SK-N-DZ (cell line): Measurements from ENCODE around the gene RREB1.

Source experiments
- DNase-seq: peaks from one replicate; pipeline ENCODE4 v3.0.0-alpha.2; 2015; ENCODE audit warnings: low spot score

The RREB1 gene

GRCh38 chr6:7243179-7243981, 135.6 kb downstream of the RREB1 start:
- DNase-seq = peak; percentile 45

DNA sequence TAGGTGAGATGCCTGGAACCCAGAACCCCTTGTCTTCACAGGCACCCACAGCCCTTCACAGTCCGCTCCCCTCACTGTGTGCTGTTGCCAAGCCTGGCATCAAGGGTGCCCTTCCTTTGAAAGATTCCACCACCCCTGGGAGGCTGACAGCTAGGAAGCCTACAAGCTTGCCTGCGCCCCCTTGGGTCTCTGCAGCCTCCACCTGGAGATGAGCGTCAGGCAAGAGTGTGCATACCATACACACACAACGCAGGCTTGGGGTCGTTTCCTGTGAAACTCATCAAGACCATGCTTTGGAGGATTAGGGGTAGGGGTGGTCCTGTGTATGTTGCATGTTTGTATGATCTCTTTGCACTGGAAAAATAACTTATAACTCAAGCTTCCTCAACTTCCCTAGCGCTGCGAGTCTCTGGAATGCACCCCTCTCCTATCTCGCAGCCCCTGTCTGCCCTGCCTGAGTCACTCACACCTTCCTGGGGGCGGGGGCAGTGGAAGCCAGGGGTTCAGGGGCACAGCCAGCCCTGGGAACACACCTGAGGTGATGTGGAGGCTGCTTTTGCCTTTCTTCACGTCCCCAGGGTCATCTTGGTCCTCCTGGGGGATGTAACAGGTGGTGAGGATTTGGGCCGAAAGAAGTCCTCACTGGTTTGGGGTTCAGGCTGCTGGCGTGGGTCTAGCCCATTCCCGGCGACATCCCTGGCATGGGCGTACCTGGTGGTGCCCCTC, 138.1 kb downstream of the RREB1 start:
- no peak for DNase-seq

DNA sequence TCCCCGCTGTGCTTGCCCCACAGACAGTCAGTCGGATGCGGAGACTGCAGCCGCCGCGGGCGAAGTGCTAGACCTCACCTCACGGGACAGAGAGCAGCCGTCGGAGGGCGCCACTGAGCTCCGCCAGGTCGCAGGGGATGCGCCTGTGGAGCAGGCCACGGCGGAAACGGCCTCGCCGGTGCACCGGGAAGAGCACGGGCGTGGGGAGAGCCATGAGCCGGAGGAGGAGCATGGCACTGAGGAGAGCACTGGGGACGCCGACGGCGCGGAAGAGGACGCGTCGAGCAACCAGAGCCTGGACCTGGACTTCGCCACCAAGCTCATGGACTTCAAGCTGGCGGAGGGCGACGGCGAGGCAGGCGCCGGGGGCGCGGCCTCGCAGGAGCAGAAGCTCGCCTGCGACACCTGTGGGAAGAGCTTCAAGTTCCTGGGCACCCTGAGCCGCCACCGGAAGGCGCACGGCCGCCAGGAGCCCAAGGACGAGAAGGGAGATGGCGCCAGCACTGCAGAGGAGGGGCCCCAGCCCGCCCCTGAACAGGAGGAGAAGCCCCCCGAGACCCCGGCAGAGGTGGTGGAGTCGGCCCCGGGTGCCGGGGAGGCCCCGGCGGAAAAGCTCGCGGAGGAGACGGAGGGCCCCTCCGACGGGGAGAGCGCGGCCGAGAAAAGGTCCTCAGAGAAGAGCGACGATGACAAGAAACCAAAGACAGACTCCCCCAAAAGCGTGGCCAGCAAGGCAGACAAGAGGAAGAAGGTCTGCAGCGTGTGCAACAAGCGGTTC, 138.8 kb downstream of the RREB1 start:
- no peak for DNase-seq

DNA sequence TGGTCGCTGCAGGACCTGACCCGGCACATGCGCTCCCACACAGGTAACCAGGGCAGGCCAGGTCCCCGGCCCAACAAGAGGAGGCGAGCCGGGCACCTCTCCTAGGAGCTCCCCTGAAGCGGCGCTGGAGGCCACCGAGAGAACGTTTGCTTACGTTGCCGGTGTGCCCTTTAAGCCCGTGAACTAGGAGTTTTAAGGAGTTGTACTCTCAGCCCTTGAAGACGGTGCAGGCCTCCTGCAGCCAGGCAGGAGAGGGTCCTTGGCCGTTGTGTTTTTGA, 139.4 kb downstream of the RREB1 start:
- no peak for DNase-seq

- no peak for DNase-seq
Measured at GRCh38 chr6:7247828-7248227, 140.1 kb downstream of the RREB1 start.

GRCh38 chr6:7249391-7249790, 141.6 kb downstream of the RREB1 start:
- no peak for DNase-seq

DNA sequence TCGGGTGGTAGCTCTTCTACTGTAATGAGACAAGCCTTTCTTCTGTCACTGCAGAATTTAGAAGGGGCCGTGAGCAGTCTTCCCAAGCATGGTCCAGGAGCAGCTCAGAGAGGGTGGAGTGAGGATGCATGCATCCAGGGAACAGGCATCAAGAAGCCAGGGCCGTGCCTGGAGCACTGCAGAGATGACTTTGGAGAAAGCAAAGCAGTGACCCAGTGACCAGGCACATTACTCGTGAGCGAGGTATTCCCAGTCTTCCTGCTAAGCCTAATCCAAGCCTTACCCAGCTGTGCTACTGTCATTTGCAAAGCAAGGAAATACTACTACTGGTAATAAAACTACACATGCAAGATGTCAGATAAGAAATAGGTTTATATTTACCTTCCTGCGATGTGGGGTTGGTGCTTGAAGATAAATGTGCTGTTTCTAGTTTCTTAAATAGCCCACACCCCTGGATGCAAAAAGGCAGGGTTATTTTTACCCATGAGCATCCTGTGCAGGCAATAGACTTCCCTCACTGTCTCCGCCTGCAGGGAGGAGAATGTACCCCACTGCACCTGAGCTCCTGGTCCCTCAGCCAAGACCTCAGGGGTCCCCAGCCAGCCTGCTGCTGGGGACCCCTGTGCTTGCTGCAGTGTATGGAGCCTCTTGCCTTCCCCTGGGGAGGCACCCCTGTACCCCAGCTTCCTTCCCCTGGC, 142.3 kb downstream of the RREB1 start:
- no peak for DNase-seq

DNA sequence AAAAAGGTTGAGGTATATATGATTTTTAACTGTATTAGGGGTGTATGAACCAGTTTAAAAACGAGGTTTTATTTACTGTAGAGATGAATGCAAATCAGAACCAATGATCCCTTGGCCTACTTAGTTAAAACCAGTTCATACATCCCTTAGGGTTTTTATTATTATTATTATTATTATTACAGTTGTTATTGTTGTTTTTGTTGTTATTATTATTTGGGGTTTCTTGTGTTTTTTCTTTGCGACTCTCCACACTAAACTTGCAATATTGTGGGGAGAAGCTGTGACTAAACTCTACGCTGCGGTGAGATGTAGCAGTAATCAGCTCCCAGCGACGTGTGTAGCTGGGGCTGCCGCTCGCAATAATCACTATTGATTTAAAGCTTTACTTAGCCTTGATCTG, 143.1 kb downstream of the RREB1 start:
- no peak for DNase-seq

DNA sequence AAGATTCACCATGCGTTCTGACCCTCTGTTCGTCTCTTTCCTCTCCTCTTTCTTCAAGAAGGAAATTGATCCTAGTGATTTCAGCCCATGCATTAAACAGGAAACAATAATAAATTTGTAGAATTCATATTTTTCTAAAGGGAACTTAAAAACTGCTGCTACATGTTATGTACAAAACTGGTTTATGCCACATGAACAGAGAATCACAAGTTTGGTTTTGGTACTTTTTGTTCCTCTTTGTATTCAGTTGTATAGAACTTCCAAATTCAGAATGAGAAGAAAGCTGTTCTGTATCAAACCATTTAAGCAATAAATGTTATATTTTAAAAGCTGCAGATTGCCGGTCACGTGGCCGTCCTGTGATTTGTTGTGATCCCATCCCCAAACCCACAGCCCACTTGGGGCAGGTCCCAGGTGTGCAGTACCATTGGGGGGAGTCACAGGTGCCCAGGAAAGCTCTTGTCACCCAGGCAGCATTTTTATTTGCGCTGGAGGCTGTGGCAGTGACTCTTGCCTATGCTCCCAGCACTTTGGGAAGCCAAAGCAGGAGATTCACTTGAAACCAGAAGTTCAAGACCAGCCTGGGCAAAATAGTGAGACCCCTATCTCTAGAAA, 144.0 kb downstream of the RREB1 start:
- no peak for DNase-seq

- DNase-seq = no peak
Measured at GRCh38 chr6:7252390-7252789, 144.6 kb downstream of the RREB1 start.

GRCh38 chr6:7254980-7255835, 147.4 kb downstream of the RREB1 start:
- DNase-seq = no peak

DNA sequence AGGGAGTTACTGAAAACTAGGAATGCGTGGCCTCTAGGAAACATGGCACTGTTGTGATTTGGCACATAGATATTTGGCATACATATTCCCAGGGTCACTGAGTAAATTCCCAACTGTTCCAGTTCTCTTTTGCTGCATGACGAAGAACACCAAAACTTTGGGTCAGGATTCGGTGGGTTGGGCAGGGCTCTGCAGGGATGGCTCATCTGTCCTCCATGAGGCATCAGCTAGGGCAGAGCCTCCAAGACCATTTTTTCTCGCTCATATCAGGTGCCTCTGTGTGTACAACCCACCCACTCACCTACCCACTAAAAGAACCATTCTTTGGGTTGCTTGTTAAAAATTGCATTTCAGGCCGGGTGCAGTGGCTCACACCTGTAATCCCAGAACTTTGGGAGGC, 148.2 kb downstream of the RREB1 start:
- DNase-seq = no peak

GRCh38 chr6:7256785-7257184, 149.0 kb downstream of the RREB1 start:
- no peak for DNase-seq

- DNase-seq = no peak
Measured at GRCh38 chr6:7257521-7258230, 149.9 kb downstream of the RREB1 start.

- no peak for DNase-seq
Measured at GRCh38 chr6:7258231-7258763, 150.5 kb downstream of the RREB1 start.

DNA sequence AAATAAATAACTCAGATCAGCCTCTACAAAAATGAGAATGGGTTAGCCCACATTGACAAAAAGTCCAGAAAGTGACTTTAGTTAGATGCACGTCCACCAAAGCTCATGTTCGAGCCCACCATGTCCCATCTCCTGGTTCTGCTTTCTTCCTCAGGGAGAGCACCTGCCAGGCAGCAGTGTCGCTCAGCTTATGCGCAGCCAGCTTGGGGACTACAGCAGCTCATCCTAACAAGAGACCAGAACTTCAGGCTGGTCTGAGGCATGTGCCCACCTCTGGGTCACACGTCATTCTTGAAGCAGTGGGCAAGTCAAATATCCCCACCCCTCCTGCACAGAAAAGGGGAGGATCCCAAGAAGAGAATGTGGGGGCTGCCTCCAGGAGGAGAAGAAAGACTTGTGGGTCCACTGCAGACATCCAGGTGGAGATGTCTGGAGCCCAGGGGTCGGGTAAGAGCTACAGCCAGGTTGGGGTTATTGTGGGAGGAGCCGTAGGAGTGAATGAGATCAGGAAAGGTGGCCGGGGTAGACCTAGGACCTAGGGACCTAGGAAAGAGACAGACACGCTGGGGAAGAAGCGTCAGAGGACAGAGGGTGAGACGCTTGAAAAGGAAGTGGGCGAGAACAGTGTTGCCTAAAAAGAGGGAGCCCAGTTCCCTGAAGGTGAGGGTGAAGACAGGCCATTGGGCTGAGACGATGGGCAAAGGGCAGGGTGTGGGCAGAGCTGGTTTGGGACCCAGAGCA, 152.7 kb downstream of the RREB1 start:
- DNase-seq = no peak

GRCh38 chr6:7261032-7261841, 153.5 kb downstream of the RREB1 start:
- peak; percentile 86 for DNase-seq

DNA sequence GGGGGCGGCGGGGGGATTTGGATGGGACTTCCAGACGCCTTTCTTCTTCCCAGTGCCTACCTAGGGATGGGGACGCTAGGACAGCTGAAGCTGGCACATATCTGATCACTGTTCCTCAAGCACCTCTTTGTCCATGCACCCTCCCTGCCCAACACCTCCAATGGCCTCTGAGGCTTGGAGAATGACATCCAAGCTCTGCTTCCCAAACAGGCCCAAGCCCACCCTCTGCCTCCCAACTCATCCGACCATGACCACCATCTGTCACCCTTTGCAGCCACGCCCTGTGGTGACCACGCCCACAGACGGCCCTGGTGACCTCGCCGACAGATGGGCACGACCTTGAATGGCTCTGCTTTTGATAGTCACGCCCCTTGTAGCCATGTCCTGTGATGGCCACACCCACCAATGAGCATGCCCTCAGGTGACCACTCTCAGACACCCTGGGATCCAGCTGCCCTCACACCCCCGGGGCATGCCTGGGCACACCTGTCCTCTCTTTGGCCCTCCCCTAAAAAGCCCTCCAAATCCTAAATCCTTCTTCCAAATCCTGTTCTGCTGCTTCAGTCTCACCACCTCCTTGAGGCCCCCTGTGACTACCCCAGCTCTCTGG, 154.2 kb downstream of the RREB1 start:
- DNase-seq = no peak
